ENCODE data around the gene TSHZ2. TPM values are rescaled to one million over a fixed set of nuclear protein-coding genes. Genes with fewer than 3 reads are reported as not detected.

TSHZ2 gene
- total RNA-seq, 1 experiment from 2014 or later: 0.07 TPM

DNA sequence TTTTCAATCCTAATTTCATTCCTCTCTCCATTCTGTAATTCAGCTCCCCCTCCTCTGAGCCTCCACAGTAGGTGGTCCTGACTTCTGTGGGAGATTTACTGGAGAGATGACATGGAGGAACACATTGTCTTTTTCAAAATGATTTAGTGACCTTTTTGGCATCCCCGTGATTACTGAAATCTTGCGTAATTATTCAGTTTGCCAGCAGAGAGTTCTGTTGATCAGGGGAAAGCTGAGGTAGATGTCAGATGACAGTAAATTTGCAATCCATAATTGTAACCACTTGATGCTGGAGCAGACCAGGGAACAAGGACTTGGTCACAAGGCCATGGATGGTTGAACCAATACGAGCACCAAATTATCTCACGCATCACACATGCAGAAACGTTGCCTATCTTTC lies 302.2 kb downstream of the TSHZ2 start:
- H3K9me3 ChIP-seq (ENCODE audit: control insufficient read depth in 1 of 2, insufficient read depth in 1 of 2, low read depth in 1 of 2, low read length in 2 of 2): no peaks in the 10 kb centered on the region
- no peaks in the 10 kb centered on the region for H3K4me1 ChIP-seq (ENCODE audit: control insufficient read depth in 1 of 2, insufficient read depth in 2 of 2, low read length in 2 of 2)
- ATAC-seq (no peak), DNase-seq (ENCODE audit: low read depth, low spot score) (no peak)
- no peak overlapping the region for H3K9ac ChIP-seq (ENCODE audit: low read length)
- H3K4me3 ChIP-seq (replicated peaks in 1 of 2; ENCODE audit: low read depth in 1 of 2, low read length in 2 of 2): no peak overlapping the region
- H2AFZ ChIP-seq (ENCODE audit: low read depth, low read length, poor library complexity, severe bottlenecking): no peak overlapping the region
- no TSS peak for BruUV-seq (replicated peaks)
- no peak overlapping the region for H3K27ac ChIP-seq (ENCODE audit: low read depth, low read length)
- H3K36me3 ChIP-seq (ENCODE audit: control insufficient read depth in 1 of 2, insufficient read depth in 2 of 2, low read length in 2 of 2): no peaks in the 10 kb centered on the region
- no peaks in the 10 kb centered on the region for H3K79me2 ChIP-seq (ENCODE audit: insufficient read depth, low read length)
- H3K9me2 ChIP-seq (ENCODE audit: insufficient read depth): no peaks in the 10 kb centered on the region
- no peaks in the 10 kb centered on the region for H4K20me1 ChIP-seq (ENCODE audit: insufficient read depth)
- no peak overlapping the region for H3K4me2 ChIP-seq (ENCODE audit: low read length)
- POLR2A ChIA-PET: no interaction called here
- intact Hi-C loops (cut with micrococcal nuclease): no loop called here
- RAD21 ChIA-PET (ENCODE audit: low non-redundant PET in 1 of 2, low total read pairs in 2 of 2, uncharacterized antibody in 2 of 2, unreplicated experiment in 2 of 2): no interaction called here
- H3K27me3 ChIP-seq (ENCODE audit: insufficient read depth, low read length): peaks cover 51% of the 10 kb centered on the region
- CTCF ChIA-PET: no interaction called here
- TF ChIP-seq ZNF274 (IDR thresholded peaks at IDR 0.05; ENCODE audit: low read depth, low read length) (no peak), ATF3 (IDR thresholded peaks at IDR 0.05) (no peak), SIN3A (IDR thresholded peaks at IDR 0.05; ENCODE audit: low read depth) (no peak), ZFX (IDR thresholded peaks at IDR 0.05) (no peak), CTCF (IDR thresholded peaks at IDR 0.05 in 2 of 3, conservative IDR thresholded peaks at IDR 0.05 in 1 of 3; ENCODE audit: borderline replicate concordance in 1 of 3, insufficient read depth in 1 of 3, low read depth in 2 of 3, low read length in 2 of 3) (no peak), POLR2AphosphoS5 (IDR thresholded peaks at IDR 0.05; ENCODE audit: low read depth, low read length) (no peak), SRF (IDR thresholded peaks at IDR 0.05; ENCODE audit: low read depth) (no peak)
- TF ChIP-seq, protein P1, sequence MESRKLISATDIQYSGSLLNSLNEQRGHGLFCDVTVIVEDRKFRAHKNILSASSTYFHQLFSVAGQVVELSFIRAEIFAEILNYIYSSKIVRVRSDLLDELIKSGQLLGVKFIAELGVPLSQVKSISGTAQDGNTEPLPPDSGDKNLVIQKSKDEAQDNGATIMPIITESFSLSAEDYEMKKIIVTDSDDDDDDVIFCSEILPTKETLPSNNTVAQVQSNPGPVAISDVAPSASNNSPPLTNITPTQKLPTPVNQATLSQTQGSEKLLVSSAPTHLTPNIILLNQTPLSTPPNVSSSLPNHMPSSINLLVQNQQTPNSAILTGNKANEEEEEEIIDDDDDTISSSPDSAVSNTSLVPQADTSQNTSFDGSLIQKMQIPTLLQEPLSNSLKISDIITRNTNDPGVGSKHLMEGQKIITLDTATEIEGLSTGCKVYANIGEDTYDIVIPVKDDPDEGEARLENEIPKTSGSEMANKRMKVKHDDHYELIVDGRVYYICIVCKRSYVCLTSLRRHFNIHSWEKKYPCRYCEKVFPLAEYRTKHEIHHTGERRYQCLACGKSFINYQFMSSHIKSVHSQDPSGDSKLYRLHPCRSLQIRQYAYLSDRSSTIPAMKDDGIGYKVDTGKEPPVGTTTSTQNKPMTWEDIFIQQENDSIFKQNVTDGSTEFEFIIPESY (IDR thresholded peaks at IDR 0.05; ENCODE audit: extremely low read depth, insufficient replicate concordance, low read length): no peak

Measured in HCT116 (cell line).